PC-9 (cell line): ENCODE data around the gene RNASE7. TPM values are rescaled to one million over a fixed set of nuclear protein-coding genes. Genes with fewer than 3 reads are reported as not detected.

ENCODE experiments used
- BruUV-seq: library from RNA; stranded (reverse); fragments of 400-500 nt; replicated peaks from 2 replicates; lab custom pipeline; 2021; lab: Mats Ljungman, UMichigan
- CTCF ChIA-PET: fragments of 300-600 bp; sonication (Branson Sonifier 250); formaldehyde crosslinking; loops from one replicate; lab custom pipeline; 2022; ENCODE audit warnings: antibody characterized with exemption; lab: Charles Lee
- POLR2A ChIA-PET: fragments of 300-600 bp; sonication (Branson Sonifier 250); formaldehyde crosslinking; loops from one replicate; lab custom pipeline; 2022; ENCODE audit warnings: antibody characterized with exemption; ENCODE audit not compliant: unreplicated experiment; lab: Charles Lee
- DNase-seq, 2 experiments: peaks; one replicate each; pipeline versions ENCODE4 v3.0.0 to v3.0.0-alpha.2; 2015 to 2022; ENCODE audit warnings: mixed read lengths in 1 of 2
- H2AFZ ChIP-seq: fragments of 200-600 bp; sonication (generic); 2 replicates; pipeline ENCODE4 v1.8.1; 2017; ENCODE audit warnings: antibody characterized with exemption
- H3F3A ChIP-seq: fragments of 200-600 bp; sonication (generic); 2 replicates; pipeline ENCODE4 v1.8.1; 2017; ENCODE audit warnings: antibody characterized with exemption, mild to moderate bottlenecking, low read depth; ENCODE audit not compliant: insufficient read depth
- H3K27ac ChIP-seq: fragments of 200-600 bp; sonication (generic); 2 replicates; pipeline ENCODE4 v1.6.1; 2016; ENCODE audit warnings: mixed run types
- H3K27me3 ChIP-seq: fragments of 200-600 bp; sonication (generic); 2 replicates; pipeline ENCODE4 v1.6.1; 2016; ENCODE audit warnings: low read depth, mixed run types; ENCODE audit not compliant: insufficient read depth
- H3K36me3 ChIP-seq: fragments of 200-600 bp; sonication (generic); 2 replicates; pipeline ENCODE4 v1.6.1; 2016; ENCODE audit warnings: low read depth, mixed run types
- H3K4me1 ChIP-seq: fragments of 200-600 bp; sonication (generic); replicated peaks from 2 replicates; pipeline ENCODE4 v1.6.1; 2016; ENCODE audit warnings: mixed run types; ENCODE audit not compliant: insufficient read depth
- H3K4me2 ChIP-seq: fragments of 200-600 bp; sonication (generic); 2 replicates; pipeline ENCODE4 v1.6.1; 2017; ENCODE audit warnings: mixed run types
- H3K4me3 ChIP-seq: fragments of 200-600 bp; sonication (generic); 2 replicates; pipeline ENCODE4 v1.6.1; 2016; ENCODE audit warnings: mixed run types
- H3K79me2 ChIP-seq: fragments of 200-600 bp; sonication (generic); 2 replicates; pipeline ENCODE4 v1.6.1; 2017; ENCODE audit warnings: low read depth, mixed run types
- H3K9me2 ChIP-seq: fragments of 200-600 bp; sonication (generic); 2 replicates; pipeline ENCODE4 v1.8.1; 2017; ENCODE audit warnings: mild to moderate bottlenecking; ENCODE audit not compliant: insufficient read depth
- H3K9me3 ChIP-seq: fragments of 200-600 bp; sonication (generic); 2 replicates; pipeline ENCODE4 v1.8.1; 2016; ENCODE audit warnings: low read depth; ENCODE audit not compliant: insufficient read depth
- H4K20me1 ChIP-seq: fragments of 200-600 bp; sonication (generic); 2 replicates; pipeline ENCODE4 v1.8.1; 2017; ENCODE audit not compliant: insufficient read depth
- EZH2 ChIP-seq: fragments of 200-600 bp; sonication (generic); IDR thresholded peaks from 2 replicates; pipeline ENCODE4 v1.8.0; 2017; ENCODE audit warnings: antibody characterized with exemption, low read depth
- intact Hi-C: fragments of 100-400 bp; cut with micrococcal nuclease; formaldehyde crosslinking; loops from one replicate; pipeline ENCODE4 v1.10.0; 2022; ENCODE audit not compliant: unreplicated experiment
- total RNA-seq: library from RNA; stranded (reverse); gene quantifications from 2 replicates; pipeline ENCODE4 v1.2.3, GENCODE V29; 2021
- TF ChIP-seq, protein P1 (sequence below): fragments of 200-600 bp; sonication (generic); conservative IDR thresholded peaks from 2 replicates; pipeline ENCODE4 v1.6.1; 2017; ENCODE audit warnings: mixed run types, antibody characterized with exemption, mild to moderate bottlenecking, moderate library complexity

RNASE7 gene
- total RNA-seq, 1 experiment from 2014 or later = not detected

DNA sequence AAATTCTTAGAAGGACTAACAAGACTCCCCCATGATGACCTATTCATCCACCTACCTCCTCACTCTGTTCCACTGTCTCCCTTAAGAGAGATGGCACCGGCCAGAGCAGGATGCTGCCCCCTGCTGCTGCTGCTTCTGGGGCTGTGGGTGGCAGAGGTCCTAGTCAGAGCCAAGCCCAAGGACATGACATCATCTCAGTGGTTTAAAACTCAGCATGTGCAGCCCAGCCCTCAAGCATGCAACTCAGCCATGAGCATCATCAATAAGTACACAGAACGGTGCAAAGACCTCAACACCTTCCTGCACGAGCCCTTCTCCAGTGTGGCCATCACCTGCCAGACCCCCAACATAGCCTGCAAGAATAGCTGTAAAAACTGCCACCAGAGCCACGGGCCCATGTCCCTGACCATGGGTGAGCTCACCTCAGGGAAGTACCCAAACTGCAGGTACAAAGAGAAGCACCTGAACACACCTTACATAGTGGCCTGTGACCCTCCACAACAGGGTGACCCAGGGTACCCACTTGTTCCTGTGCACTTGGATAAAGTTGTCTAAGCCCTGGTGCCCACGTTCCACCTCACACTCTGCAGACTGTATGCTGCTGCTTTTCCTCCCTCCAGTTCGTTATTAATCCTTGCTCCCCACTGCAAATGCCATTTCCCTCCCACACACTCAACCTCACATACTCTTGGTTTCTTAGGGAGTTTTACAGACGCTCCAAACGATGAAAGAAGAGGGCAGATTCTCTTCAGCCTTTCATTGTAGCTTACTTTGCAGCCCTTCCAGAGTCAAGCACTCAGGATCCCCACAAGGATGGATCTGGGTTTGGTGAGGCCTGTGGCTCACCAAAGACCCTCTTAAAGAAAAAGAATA is 15.9 kb downstream of the RNASE7 start, which contains the start of gene RNASE8:
Gene RNASE8, plus strand, starts transcription at position 20 of the 873 bp plus-strand sequence. Its CDS starts 71 bp downstream, at position 91.
- ChIA-PET POLR2A (no interaction called here), CTCF (no interaction called here)
- no peaks in the 10 kb centered on the region for H3K4me1 ChIP-seq
- TF ChIP-seq, protein P1, sequence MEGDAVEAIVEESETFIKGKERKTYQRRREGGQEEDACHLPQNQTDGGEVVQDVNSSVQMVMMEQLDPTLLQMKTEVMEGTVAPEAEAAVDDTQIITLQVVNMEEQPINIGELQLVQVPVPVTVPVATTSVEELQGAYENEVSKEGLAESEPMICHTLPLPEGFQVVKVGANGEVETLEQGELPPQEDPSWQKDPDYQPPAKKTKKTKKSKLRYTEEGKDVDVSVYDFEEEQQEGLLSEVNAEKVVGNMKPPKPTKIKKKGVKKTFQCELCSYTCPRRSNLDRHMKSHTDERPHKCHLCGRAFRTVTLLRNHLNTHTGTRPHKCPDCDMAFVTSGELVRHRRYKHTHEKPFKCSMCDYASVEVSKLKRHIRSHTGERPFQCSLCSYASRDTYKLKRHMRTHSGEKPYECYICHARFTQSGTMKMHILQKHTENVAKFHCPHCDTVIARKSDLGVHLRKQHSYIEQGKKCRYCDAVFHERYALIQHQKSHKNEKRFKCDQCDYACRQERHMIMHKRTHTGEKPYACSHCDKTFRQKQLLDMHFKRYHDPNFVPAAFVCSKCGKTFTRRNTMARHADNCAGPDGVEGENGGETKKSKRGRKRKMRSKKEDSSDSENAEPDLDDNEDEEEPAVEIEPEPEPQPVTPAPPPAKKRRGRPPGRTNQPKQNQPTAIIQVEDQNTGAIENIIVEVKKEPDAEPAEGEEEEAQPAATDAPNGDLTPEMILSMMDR = no peak; the same call in 1 of the 2 replicates
- TF ChIP-seq EZH2 = no peak
- H3K9me2 ChIP-seq = no peaks in the 10 kb centered on the region
- H3K36me3 ChIP-seq = no peaks in the 10 kb centered on the region
- no TSS peak for BruUV-seq
- no peak within 1 kb of the TSS for H3K4me2 ChIP-seq
- H3K27me3 ChIP-seq = no peaks in the 10 kb centered on the region
- H3K79me2 ChIP-seq = no peaks in the 10 kb centered on the region
- H3K27ac ChIP-seq = no peak within 1 kb of the TSS
- H3K9me3 ChIP-seq = no peaks in the 10 kb centered on the region
- intact Hi-C loops = no loop called here
- H3F3A ChIP-seq = no peaks in the 10 kb centered on the region
- H4K20me1 ChIP-seq = no peaks in the 10 kb centered on the region
- H3K4me3 ChIP-seq = no peak within 1 kb of the TSS
- peak in 1 of 2 experiments; percentile 36 for DNase-seq
- H2AFZ ChIP-seq = no peak within 1 kb of the TSS

DNA sequence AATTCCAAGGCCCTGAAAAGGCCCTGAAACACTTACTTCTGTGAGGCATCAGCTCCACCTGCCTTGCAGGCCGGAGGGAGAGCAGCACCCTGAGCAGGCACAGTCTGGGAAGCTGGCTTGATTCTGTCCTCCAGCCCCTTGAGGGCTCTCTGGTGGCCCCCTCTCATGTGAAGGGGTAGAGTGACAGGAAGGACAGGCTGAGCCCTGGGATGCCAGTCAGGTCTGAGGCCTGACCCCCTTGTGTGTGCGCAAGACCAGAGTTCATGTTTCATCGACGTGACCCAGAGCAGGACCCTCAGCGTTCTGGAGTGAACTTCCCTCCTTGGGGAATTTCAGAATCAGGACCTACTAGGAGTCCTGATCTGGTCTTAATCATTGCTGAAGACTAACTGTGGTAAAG is 16.7 kb downstream of the RNASE7 start:
- Histone ChIP-seq H3F3A (no peaks in the 10 kb centered on the region), H3K27ac (no peak overlapping the region), H3K9me3 (no peaks in the 10 kb centered on the region), H3K79me2 (no peaks in the 10 kb centered on the region), H3K4me2 (no peak overlapping the region), H3K9me2 (no peaks in the 10 kb centered on the region), H3K4me1 (no peaks in the 10 kb centered on the region), H3K36me3 (no peaks in the 10 kb centered on the region), H3K27me3 (no peaks in the 10 kb centered on the region), H3K4me3 (no peak overlapping the region), H2AFZ (no peak overlapping the region), H4K20me1 (no peaks in the 10 kb centered on the region)
- no peak for DNase-seq
- CTCF ChIA-PET = interaction anchor here (0.5 kb wide), 1 partner anchor 220 kb away, joined by 3 read pairs; no protein-coding TSS in a partner anchor
- TF ChIP-seq, protein P1 = no peak
- TF ChIP-seq EZH2 = no peak
- POLR2A ChIA-PET = no interaction called here
- intact Hi-C loops = no loop called here
- BruUV-seq = no TSS peak

DNA sequence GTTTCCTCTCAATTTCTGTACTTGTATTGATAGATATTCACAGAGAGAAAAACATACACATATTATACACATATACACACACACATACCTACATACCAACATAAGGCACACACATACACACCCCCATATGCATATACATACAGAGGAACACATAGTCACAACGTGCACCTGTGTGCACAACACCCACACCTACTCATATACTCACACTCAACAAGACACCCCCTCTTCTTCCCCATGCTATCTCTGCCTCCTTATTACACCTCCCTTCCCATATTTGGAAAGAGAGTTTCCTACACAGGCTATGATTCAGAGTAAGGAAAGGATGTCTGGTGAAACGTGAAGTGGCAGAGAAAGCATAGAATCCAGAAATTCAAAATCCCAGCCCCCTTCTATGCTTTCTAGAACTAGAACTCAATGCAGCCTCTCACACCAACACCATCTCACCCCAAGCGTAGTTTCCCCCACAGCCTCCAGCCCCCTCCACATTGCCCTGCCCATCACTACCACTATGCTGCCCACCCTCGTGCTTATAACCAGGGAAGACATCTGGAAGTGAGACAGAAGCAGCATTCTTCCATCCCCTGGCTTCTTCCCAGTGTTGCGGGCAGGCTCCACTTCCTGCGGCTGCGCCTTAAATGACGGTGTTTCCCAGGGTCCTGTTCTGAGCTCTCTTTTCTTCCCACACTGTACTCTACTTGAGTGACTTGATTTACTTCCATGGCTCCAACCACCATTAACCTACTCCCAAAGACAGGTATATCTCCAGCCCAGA is 17.9 kb downstream of the RNASE7 start:
- Histone ChIP-seq H3K9me3 (no peaks in the 10 kb centered on the region), H3K9me2 (no peaks in the 10 kb centered on the region), H3K4me3 (no peak overlapping the region), H3K4me2 (no peak overlapping the region), H3K27ac (no peak overlapping the region), H3F3A (no peaks in the 10 kb centered on the region), H4K20me1 (no peaks in the 10 kb centered on the region), H2AFZ (no peak overlapping the region), H3K27me3 (no peaks in the 10 kb centered on the region), H3K4me1 (no peaks in the 10 kb centered on the region), H3K36me3 (no peaks in the 10 kb centered on the region), H3K79me2 (no peaks in the 10 kb centered on the region)
- TF ChIP-seq, protein P1 = no peak
- no peak for TF ChIP-seq EZH2
- POLR2A ChIA-PET = no interaction called here
- CTCF ChIA-PET = no interaction called here
- intact Hi-C loops = loop anchor here (10.0 kb wide), 1 partner anchor 45 kb away; no protein-coding TSS in a partner anchor
- BruUV-seq = no TSS peak
- no peak for DNase-seq
